Nephron progenitor cell (in vitro differentiated cells): ENCODE measurements around the gene NCOA7.
"Not testable (repeated sequence)": the region's sequence is repeated elsewhere in the genome, so short reads cannot be mapped to it uniquely, and the experiment has no call there.

ENCODE experiments used
- DNase-seq: peaks from one replicate; pipeline ENCODE4 v3.0.0; 2021
- H3K27ac Mint-ChIP-seq: 2 replicates; pipeline ENCODE4 v1.8.0; 2021; ENCODE audit warnings: mild to moderate bottlenecking, moderate library complexity, mixed read lengths
- H3K27me3 Mint-ChIP-seq: 2 replicates; pipeline ENCODE4 v1.8.0; 2021; ENCODE audit warnings: mild to moderate bottlenecking, low read depth, mixed read lengths; ENCODE audit not compliant: poor library complexity
- H3K36me3 Mint-ChIP-seq: 2 replicates; pipeline ENCODE4 v1.8.0; 2021; ENCODE audit warnings: low read depth, mixed read lengths
- H3K4me1 Mint-ChIP-seq: 2 replicates; pipeline ENCODE4 v1.8.0; 2021; ENCODE audit warnings: mixed read lengths
- H3K4me3 Mint-ChIP-seq: 2 replicates; pipeline ENCODE4 v1.8.0; 2021; ENCODE audit warnings: mild to moderate bottlenecking, moderate library complexity, mixed read lengths
- H3K9me3 Mint-ChIP-seq: 2 replicates; pipeline ENCODE4 v1.8.0; 2021; ENCODE audit warnings: mild to moderate bottlenecking, moderate library complexity, mixed read lengths
- TF ChIP-seq, protein P1 (sequence below): fragments of 200-600 bp; sonication (generic); IDR thresholded peaks from 2 replicates; pipeline ENCODE4 v1.5.0; 2021; ENCODE audit warnings: antibody characterized with exemption

Gene NCOA7

DNA sequence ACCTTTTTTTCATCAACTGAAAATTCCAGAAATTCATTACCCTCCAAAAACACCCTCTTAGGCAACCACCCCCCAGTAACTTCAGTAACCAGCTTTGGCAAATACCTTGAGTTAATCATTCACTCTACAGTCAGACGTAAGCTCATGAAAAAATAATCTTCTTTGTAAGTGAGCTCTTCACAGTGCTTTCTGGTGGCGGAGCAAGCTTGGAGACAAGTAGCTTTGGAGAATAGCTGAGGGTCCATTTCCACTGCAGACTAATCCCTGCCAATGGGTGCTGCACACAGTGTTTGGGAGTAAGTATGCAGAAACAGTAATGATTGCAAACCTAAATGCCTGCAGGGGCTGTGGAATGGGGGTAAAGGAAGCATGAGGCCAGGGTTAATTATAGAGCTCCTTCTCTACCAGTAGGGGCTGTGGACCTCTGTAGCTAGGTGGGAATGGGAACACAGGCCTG, 109.0 kb downstream of the NCOA7 start:
- Mint-ChIP-seq H3K27ac (no peak overlapping the region), H3K4me1 (no peaks in the 10 kb centered on the region), H3K4me3 (no peak overlapping the region), H3K36me3 (peaks cover 16% of the 10 kb centered on the region), H3K27me3 (no peaks in the 10 kb centered on the region), H3K9me3 (no peaks in the 10 kb centered on the region)
- TF ChIP-seq, protein P1, sequence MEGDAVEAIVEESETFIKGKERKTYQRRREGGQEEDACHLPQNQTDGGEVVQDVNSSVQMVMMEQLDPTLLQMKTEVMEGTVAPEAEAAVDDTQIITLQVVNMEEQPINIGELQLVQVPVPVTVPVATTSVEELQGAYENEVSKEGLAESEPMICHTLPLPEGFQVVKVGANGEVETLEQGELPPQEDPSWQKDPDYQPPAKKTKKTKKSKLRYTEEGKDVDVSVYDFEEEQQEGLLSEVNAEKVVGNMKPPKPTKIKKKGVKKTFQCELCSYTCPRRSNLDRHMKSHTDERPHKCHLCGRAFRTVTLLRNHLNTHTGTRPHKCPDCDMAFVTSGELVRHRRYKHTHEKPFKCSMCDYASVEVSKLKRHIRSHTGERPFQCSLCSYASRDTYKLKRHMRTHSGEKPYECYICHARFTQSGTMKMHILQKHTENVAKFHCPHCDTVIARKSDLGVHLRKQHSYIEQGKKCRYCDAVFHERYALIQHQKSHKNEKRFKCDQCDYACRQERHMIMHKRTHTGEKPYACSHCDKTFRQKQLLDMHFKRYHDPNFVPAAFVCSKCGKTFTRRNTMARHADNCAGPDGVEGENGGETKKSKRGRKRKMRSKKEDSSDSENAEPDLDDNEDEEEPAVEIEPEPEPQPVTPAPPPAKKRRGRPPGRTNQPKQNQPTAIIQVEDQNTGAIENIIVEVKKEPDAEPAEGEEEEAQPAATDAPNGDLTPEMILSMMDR: no peak
- DNase-seq: no peak

DNA sequence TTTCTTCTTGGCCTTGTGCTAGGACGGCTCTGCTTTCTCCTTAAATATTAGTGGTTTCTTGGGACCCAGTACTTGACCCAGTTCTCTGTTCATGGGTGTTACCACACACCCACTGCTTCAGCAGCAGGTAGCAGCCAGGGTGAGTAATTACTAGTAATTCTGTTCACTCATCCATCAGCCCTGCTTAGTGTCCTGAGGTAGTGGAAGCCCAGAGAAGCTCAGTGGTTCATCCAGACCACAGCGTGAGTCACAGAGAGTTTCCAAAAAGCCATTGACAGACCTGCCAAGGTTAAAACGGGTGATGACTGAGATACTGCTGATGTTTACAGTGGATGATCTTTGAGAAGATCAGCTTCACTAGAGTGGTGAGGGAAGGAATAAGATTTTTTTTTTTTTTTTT, 114.1 kb downstream of the NCOA7 start:
- H3K4me1 Mint-ChIP-seq: no peaks in the 10 kb centered on the region

DNA sequence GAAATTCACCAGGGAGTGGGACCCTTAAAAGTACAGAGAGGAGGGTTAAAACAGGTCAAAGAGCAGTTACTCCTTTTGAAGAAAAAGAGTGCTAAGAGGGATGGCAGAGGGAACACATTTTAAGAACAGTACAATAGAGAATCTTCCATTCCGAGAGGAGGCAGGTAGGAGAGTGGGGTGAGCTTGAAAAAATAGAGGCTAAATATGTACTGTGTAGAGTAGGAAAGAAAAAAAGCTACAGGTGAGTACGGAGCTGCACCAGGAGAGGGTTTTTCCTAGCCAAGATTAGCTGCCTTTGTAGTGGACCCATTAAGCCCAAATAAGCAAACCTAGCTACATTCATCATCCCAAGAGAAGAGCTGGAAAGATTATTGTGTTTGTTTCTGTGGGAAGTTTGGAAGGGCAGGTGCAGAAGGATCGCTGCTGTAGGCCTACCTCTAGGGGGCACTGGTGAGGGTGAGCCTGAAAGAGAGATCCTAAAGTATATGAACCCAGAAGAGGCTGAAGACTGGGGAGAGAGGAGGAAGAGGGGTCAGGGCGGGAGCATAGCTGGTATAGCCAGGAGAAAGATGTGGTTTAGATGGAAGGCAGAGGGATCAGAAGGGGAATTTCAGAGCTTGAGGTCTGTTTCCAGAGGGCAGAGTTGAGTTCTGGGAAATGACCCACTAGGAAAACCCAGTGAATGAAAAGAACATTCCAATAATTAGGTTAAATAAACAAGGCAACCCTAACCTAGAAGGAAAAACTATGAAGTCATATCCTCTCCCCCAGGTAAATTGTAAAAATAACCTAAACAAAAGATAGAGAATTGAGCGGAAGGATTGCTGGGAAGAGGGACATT, 115.6 kb downstream of the NCOA7 start:
- Mint-ChIP-seq H3K27ac (no peak overlapping the region), H3K4me3 (no peak overlapping the region), H3K9me3 (no peaks in the 10 kb centered on the region), H3K4me1 (peaks cover 7% of the 10 kb centered on the region), H3K27me3 (no peaks in the 10 kb centered on the region), H3K36me3 (peaks cover 11% of the 10 kb centered on the region)
- TF ChIP-seq, protein P1: peak; percentile 65
- DNase-seq: peak; percentile 55

More for the DNA sequence above, 114.1 kb downstream of the NCOA7 start:
- Mint-ChIP-seq H3K4me3 (no peak overlapping the region), H3K27ac (peak overlapping the region; percentile 8), H3K27me3 (no peaks in the 10 kb centered on the region), H3K9me3 (no peaks in the 10 kb centered on the region), H3K36me3 (peaks cover 16% of the 10 kb centered on the region)
- TF ChIP-seq, protein P1: no peak
- no peak for DNase-seq

DNA sequence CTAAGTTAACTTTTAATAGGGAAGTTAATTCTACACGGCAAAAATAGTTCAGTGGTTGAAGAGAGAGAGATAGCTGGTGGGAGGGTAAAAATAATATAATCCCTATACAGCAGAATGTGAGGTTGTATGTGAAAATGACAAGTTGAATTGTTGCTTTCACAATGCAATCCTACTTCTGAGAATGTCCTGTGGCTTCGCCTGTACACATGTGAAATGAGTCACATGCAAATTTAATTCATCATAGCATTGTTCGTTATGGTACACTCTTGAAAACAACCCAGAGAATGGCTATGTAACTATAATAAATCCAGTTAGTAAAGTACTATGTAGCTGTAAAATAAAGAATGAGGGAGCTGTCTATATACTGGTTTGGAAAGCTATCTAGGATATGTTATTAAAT, 119.8 kb downstream of the NCOA7 start:
- Mint-ChIP-seq H3K27me3 (no peaks in the 10 kb centered on the region), H3K9me3 (no peaks in the 10 kb centered on the region), H3K36me3 (no peaks in the 10 kb centered on the region), H3K4me3 (no peak overlapping the region), H3K27ac (no peak overlapping the region), H3K4me1 (peaks cover 18% of the 10 kb centered on the region)
- TF ChIP-seq, protein P1: no peak
- DNase-seq: no peak

DNA sequence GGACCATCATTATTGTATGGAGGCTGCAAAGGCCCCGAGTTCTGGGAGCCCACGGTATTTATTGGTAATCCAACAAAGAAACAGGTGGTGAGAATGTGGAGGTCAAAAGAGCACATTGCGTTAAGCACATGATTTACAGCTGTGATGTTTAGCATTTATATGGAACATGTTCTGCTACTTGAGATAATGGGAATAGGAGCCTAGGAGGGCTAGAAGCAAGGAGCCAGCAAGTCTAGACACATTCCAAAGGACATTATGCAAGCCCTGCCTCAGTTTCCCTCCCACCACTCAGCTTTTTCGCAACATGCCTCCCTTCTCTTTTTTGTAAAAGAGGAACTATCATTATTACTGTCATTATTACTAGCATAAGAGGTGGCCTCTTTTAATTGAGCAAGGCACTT, 120.3 kb downstream of the NCOA7 start:
- not testable (repeated sequence) for H3K4me3 Mint-ChIP-seq, DNase-seq, H3K9me3 Mint-ChIP-seq, H3K27ac Mint-ChIP-seq, H3K27me3 Mint-ChIP-seq, H3K36me3 Mint-ChIP-seq
- peaks cover 18% of the 10 kb centered on the region for H3K4me1 Mint-ChIP-seq

DNA sequence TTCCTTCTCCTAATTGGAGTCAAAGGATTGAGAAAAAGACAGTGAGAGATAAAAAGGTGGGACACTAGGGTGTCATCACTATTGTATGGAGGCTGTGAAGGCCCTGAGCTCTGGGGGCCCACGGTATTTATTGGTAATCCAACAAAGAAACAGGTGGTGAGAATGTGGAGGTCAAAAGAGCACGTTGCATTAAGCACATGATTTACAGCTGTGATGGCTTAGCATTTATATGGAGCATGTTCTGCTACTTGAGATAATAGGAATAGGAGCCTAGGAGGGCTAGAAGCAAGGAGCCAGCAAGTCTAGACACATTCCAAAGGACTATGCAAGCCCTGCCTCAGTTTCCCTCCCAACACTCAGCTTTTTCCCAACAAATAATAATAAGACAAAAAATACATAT, 121.7 kb downstream of the NCOA7 start:
- not testable (repeated sequence) for H3K9me3 Mint-ChIP-seq, H3K27me3 Mint-ChIP-seq, DNase-seq, H3K27ac Mint-ChIP-seq, H3K4me3 Mint-ChIP-seq, H3K36me3 Mint-ChIP-seq
- H3K4me1 Mint-ChIP-seq: peaks cover 21% of the 10 kb centered on the region

DNA sequence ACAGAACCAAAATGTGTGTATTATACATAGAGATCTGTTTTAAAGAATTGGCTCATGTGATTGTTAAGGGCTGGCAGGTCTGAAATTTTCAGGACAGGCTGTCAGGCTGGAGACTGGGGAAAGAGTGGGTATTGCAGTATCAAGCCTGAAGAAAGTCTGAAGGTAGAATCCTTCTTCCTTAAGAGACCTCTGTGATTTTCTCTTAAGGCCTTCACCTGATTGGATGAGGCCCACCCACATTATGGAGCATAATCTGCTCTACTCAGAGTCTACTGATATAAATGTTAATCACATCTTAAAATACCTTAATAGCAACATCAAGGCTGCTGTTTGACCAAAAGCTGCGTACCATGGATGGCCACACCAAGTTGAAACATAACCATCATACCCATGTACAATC, 122.4 kb downstream of the NCOA7 start:
- TF ChIP-seq, protein P1: no peak
- Mint-ChIP-seq H3K9me3 (no peaks in the 10 kb centered on the region), H3K4me3 (no peak overlapping the region), H3K27ac (no peak overlapping the region), H3K4me1 (peaks cover 29% of the 10 kb centered on the region), H3K36me3 (peaks cover 8% of the 10 kb centered on the region), H3K27me3 (peaks cover 3% of the 10 kb centered on the region)
- DNase-seq: no peak
